Testis (tissue), 3 donors: ENCODE measurements around the gene TBC1D7. TPM values are rescaled to one million over a fixed set of nuclear protein-coding genes. Genes with fewer than 3 reads are reported as not detected.

Experiments
- DNase-seq: peaks from one replicate; pipeline ENCODE4 v3.0.0-alpha.2; 2019
- H3K27ac ChIP-seq, 2 donors: fragments of 200-600 bp; sonication (generic); one replicate each; pipeline ENCODE4 v1.5.1; 2019
- H3K27me3 ChIP-seq: fragments of 200-600 bp; sonication (generic); one replicate; pipeline ENCODE4 v1.5.1; 2019
- H3K36me3 ChIP-seq: fragments of 200-600 bp; sonication (generic); one replicate; pipeline ENCODE4 v1.5.1; 2017; ENCODE audit warnings: low read depth; ENCODE audit errors: missing control alignments
- H3K4me1 ChIP-seq: fragments of 200-600 bp; sonication (generic); one replicate; pipeline ENCODE4 v1.5.1; 2019
- H3K4me3 ChIP-seq, 2 donors: fragments of 200-600 bp; sonication (generic); one replicate each; pipeline ENCODE4 v1.5.1; 2017 to 2019
- H3K9me3 ChIP-seq: fragments of 200-600 bp; sonication (generic); one replicate; pipeline ENCODE4 v1.5.1; 2017
- CTCF ChIP-seq, 3 experiments: fragments of 450-650 bp in 2 of 3; fragments of 200-600 bp in 1 of 3; sonication (generic) in 1 of 3; IDR thresholded peaks; one replicate each; pipeline ENCODE4 v1.5.1; 2016 to 2019; ENCODE audit warnings: antibody characterized with exemption in 3 of 3, mild to moderate bottlenecking in 2 of 3, moderate library complexity in 1 of 3
- POLR2A ChIP-seq: fragments of 450-650 bp; IDR thresholded peaks from one replicate; pipeline ENCODE4 v1.6.1; 2017; ENCODE audit warnings: antibody characterized with exemption, mild to moderate bottlenecking, moderate library complexity
- WGBS, 2 donors: methylation state at CpG; one replicate each; pipeline ENCODE4 v1.1.5; 2018; 5-methylcytosine and 5-hydroxymethylcytosine counted together
- intact Hi-C: fragments of 100-400 bp; cut with DNase I; formaldehyde crosslinking; loops from one replicate; pipeline ENCODE4 v1.15.1; 2023; ENCODE audit warnings: low total_unique reads
- polyA plus RNA-seq: library from polyadenylated mRNA; stranded (reverse); fragments of 350-450 nt; fragmentation: Illumina TruSeq; extraction: RNeasy Lipid Tissue Mini Kit (QIAGEN cat#74804); gene quantifications from one replicate; pipeline ENCODE4 v1.2.3, GENCODE V29; 2014; ENCODE audit warnings: low read depth, low replicate concordance; ENCODE audit not compliant: insufficient read depth
- total RNA-seq, 2 donors: library from RNA; depleted of rRNA; stranded (reverse); fragments of >200 nt; gene quantifications; one replicate each; pipeline ENCODE4 v1.2.3, GENCODE V29; 2016

Gene TBC1D7
- total and polyA plus RNA-seq, 3 donors from 2014 or later = 24.2 to 48.0 (median 28.0) TPM

DNA sequence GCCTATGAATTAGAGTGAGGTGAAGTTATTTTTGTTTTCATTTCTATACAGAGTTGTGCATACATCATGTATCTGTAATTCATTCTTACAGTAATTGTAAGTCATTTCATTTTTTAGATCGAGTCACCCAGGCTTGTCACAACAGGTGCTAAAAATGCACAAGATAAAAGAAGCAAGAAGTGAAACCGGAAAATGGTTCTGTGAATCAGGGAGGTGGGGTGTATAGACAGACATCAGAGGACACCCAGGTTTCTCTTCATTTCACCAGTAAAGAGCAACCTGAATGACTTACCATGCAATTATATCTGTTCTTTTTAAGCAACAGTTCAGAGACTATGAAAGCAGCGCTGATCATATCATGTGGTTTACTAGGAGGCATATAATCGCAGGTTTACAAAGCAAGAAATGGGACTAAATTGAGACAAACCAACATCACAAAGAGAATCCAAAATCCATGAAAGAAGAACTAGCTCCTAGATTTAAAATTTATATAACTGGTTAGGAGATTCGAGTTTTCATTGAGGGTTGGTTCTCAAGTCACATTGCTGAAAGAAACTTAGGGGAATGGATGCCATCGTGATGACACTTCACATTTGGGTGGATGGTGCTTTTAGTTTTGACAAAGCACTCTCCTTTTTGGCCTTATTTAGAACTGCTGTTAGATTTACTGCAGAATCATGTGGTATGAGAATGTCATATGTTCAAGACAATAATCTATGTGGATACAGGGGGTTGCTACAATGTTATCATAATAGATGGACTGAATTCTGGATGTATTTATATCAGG is 27.9 kb upstream of the TBC1D7 start:
- Histone ChIP-seq H3K36me3 (no peaks in the 10 kb centered on the region), H3K4me1 (no peaks in the 10 kb centered on the region), H3K4me3 (no peak overlapping the region), H3K27me3 (no peaks in the 10 kb centered on the region), H3K9me3 (no peaks in the 10 kb centered on the region), H3K27ac (no peak overlapping the region)
- TF ChIP-seq POLR2A (no peak), CTCF (IDR thresholded peaks at IDR 0.05) (no peak)
- intact Hi-C loops = no loop called here
- DNase-seq = no peak
- WGBS, 2 donors = 82 to 89% methylated on average over 6 of the region's 6 CpGs

DNA sequence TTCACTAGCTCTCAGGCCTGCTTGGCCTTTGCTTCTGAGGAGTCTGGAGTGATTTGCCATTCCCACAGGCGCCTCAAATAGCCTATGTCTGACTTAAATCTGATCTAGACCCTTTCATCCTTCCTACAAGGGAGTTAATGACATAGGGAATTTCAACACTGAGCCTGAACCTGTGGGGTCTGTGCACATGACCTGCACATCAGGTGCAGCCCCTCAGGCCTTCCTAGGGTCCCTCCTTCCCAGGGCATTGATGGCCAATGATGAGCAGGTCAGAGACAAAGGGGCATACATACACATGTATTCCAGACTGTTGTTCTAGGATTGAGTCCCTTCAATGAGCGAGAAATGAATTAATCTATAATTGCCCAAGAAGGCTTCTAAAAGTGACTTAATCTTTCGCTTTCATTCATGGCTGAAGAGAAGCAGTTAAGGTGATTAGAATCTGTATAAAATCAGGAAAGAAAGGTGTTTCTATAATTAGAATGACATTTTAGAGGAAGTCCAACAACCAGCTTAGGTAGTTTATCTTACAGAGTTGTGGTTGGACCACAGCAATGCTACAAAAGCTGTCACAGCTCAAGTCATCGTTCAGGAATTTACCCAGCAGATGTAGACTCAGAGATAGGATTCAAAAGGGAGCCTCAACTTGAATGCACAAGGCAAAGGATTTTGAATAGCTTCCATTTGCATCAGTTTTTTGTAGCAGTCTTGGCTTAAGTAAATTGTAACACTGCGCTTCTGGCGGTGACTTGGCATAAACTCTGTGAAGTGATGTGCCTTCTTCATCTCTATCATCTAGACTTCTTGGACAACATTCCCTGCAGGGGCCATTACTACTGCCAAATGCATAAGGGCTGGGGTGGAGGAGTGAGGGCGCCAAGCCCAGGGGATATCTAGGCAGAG is 27.0 kb upstream of the TBC1D7 start:
- Histone ChIP-seq H3K27ac (no peak overlapping the region), H3K4me3 (no peak overlapping the region), H3K4me1 (no peaks in the 10 kb centered on the region), H3K27me3 (no peaks in the 10 kb centered on the region), H3K36me3 (no peaks in the 10 kb centered on the region), H3K9me3 (no peaks in the 10 kb centered on the region)
- DNase-seq = no peak
- no peak for TF ChIP-seq CTCF (IDR thresholded peaks at IDR 0.05)
- TF ChIP-seq POLR2A = no peak
- WGBS, 2 donors = 71 to 76% methylated on average over 6 to 7 of the region's 7 CpGs
- intact Hi-C loops = no loop called here

DNA sequence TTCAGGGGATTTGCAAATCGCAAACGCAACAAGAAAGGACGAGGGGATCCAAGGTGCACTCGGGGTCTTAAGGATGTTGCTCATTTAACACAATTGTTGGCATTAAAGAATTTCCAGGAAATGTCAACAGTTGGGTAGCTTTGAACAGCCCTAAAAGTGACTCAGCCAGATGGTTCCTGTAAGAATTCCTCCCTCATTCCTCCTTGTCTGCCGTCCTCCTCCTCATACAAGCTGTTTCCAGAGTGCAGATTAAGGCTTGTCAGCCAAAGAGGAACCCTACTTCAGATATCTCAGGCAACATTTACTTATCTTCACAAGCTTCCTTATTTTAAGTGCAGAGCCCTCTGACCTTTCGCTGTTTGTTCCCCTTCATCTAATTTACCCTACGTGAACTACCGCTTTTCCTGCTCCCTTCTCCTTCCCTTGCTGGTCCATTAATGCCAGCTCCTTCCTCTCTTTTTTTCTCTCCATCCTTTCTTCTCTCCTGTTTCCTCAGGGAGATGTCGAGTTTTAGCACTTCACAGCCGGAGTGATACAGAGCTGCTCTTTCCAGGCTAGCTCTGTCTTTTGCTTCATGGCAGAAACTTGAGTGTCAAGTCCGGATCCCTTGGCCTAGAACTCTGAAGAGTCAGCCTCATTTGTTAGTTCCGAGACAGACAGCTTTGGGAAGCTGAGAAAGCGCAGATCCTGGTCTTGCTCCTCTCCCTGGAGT is 26.1 kb upstream of the TBC1D7 start:
- Histone ChIP-seq H3K27ac (no peak overlapping the region), H3K36me3 (no peaks in the 10 kb centered on the region), H3K27me3 (no peaks in the 10 kb centered on the region), H3K4me1 (no peaks in the 10 kb centered on the region), H3K9me3 (no peaks in the 10 kb centered on the region), H3K4me3 (no peak overlapping the region)
- WGBS, 2 donors = 75 to 82% methylated on average over 13 of the region's 13 CpGs
- TF ChIP-seq POLR2A = no peak
- no peak for TF ChIP-seq CTCF (IDR thresholded peaks at IDR 0.05)
- no peak for DNase-seq
- intact Hi-C loops = no loop called here

DNA sequence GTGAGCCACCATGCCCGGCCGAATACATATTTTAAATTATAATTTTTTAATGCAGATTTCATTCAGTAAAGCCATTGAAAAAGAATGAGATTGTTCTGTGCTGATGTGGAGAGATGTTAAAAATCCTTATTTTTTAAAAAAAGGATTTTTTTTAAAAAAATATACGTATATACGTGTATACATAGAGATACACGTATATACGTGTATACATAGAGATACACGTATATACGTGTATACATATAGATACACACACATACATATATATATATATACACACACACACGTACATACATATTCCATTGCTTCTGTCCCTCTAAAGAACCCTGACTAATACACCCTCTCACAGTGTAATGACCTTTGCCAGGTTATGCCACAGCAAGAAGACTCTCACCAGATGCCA is 23.8 kb upstream of the TBC1D7 start:
- H3K36me3 ChIP-seq = no peaks in the 10 kb centered on the region
- no peaks in the 10 kb centered on the region for H3K9me3 ChIP-seq
- WGBS, 2 donors = 92 to 98% methylated on average over 9 of the region's 9 CpGs
- H3K4me1 ChIP-seq = no peaks in the 10 kb centered on the region
- no peak for DNase-seq
- H3K4me3 ChIP-seq = no peak overlapping the region
- no peak overlapping the region for H3K27ac ChIP-seq
- H3K27me3 ChIP-seq = no peaks in the 10 kb centered on the region
- intact Hi-C loops = no loop called here
- TF ChIP-seq CTCF (IDR thresholded peaks at IDR 0.05) (no peak), POLR2A (no peak)
